K562 (cell line): ENCODE data around the gene ADGRL3.

ENCODE experiments used
- CTCF ChIP-seq, 3 experiments: IDR thresholded peaks in 2 of 3; conservative IDR thresholded peaks in 1 of 3; 2 replicates each; pipeline ENCODE4 v1.5.1; 2011 to 2012; ENCODE audit warnings: low read length in 3 of 3, mild to moderate bottlenecking in 3 of 3, control low read depth in 2 of 3, improper control_type of control experiment in 1 of 3, inconsistent platforms in 1 of 3, low read depth in 1 of 3, mixed read lengths in 1 of 3, moderate library complexity in 1 of 3; ENCODE audit not compliant: insufficient read depth in 2 of 3
- UBTF ChIP-seq, 2 experiments: IDR thresholded peaks; 2 replicates each; pipeline ENCODE4 v1.6.1; 2012; ENCODE audit warnings: improper control_type of control experiment in 2 of 2, low read depth in 2 of 2, low read length in 2 of 2, borderline replicate concordance in 1 of 2

GRCh38 chr4:61308033-61308432 lies 107.9 kb downstream of the ADGRL3 start:
- TF ChIP-seq CTCF (IDR thresholded peaks at IDR 0.05 in 2 of 3, conservative IDR thresholded peaks at IDR 0.05 in 1 of 3; ENCODE audit: insufficient read depth in 2 of 3, low read depth in 1 of 3, low read length in 3 of 3) (no peak), UBTF (IDR thresholded peaks at IDR 0.05; ENCODE audit: borderline replicate concordance in 1 of 2, low read depth in 2 of 2, low read length in 2 of 2) (no peak)
